RKO (cell line): ENCODE data around the gene APOBEC3H.
A peak's percentile ranks its signal among the peaks of the same experiment; 100 is the strongest.

Experiments used
- DNase-seq: peaks from one replicate; pipeline ENCODE4 v3.0.0-alpha.2; 2016; ENCODE audit warnings: low spot score

APOBEC3H gene

GRCh38 chr22:39135092-39135896 is 38.2 kb downstream of the APOBEC3H start:
- DNase-seq: peak; percentile 47

- DNase-seq: no peak
Observed at GRCh38 chr22:39136317-39136716, 39.3 kb downstream of the APOBEC3H start.

GRCh38 chr22:39138357-39138997 is 41.4 kb downstream of the APOBEC3H start:
- DNase-seq: no peak

- DNase-seq: no peak
Observed at GRCh38 chr22:39139933-39140332, 42.9 kb downstream of the APOBEC3H start.

GRCh38 chr22:39142088-39142680 is 45.1 kb downstream of the APOBEC3H start:
- no peak for DNase-seq

GRCh38 chr22:39144101-39144767 is 47.2 kb downstream of the APOBEC3H start:
- DNase-seq: no peak

- DNase-seq: no peak
Observed at GRCh38 chr22:39146256-39147101, 49.4 kb downstream of the APOBEC3H start.

GRCh38 chr22:39147335-39148025 is 50.4 kb downstream of the APOBEC3H start:
- DNase-seq: no peak

GRCh38 chr22:39148026-39148726 is 51.1 kb downstream of the APOBEC3H start:
- DNase-seq: no peak

GRCh38 chr22:39148727-39149535 is 51.9 kb downstream of the APOBEC3H start:
- no peak for DNase-seq

- no peak for DNase-seq
Observed at GRCh38 chr22:39149915-39150847, 53.1 kb downstream of the APOBEC3H start.

- DNase-seq: no peak
Observed at GRCh38 chr22:39150848-39151215, 53.8 kb downstream of the APOBEC3H start.

GRCh38 chr22:39151329-39151975 is 54.4 kb downstream of the APOBEC3H start:
- no peak for DNase-seq

- no peak for DNase-seq
Observed at GRCh38 chr22:39152024-39152510, 55.0 kb downstream of the APOBEC3H start.

GRCh38 chr22:39152511-39153219 is 55.6 kb downstream of the APOBEC3H start, which contains the start of gene CBX7:
TSS of gene CBX7 (minus strand) at chr22:39152680. CDS start at chr22:39152444, 236 bp downstream.
- DNase-seq: peak; percentile 87

GRCh38 chr22:39153220-39153717 is 56.2 kb downstream of the APOBEC3H start:
- no peak for DNase-seq
